ENCODE data around the gene USP21.
A peak's percentile ranks its signal among the peaks of the same experiment; 100 is the strongest.

Gene USP21

GRCh38 chr1:161133220-161133740 is 26.0 kb upstream of the USP21 start:
- DNase-seq (ENCODE audit: low read depth) = no peak

- no peak for DNase-seq (ENCODE audit: low read depth)
Measured at GRCh38 chr1:161137881-161138280, 21.4 kb upstream of the USP21 start.

- no peak for DNase-seq (ENCODE audit: low read depth)
Measured at GRCh38 chr1:161138431-161138830, 20.9 kb upstream of the USP21 start.

- DNase-seq (ENCODE audit: low read depth) = no peak
Measured at GRCh38 chr1:161139766-161140165, 19.5 kb upstream of the USP21 start.

GRCh38 chr1:161140755-161141400 is 18.4 kb upstream of the USP21 start:
- DNase-seq (ENCODE audit: low read depth) = no peak

GRCh38 chr1:161145832-161146231 is 13.5 kb upstream of the USP21 start:
- no peak for DNase-seq (ENCODE audit: low read depth)

- DNase-seq (ENCODE audit: low read depth) = no peak
Measured at GRCh38 chr1:161153176-161153575, 6.1 kb upstream of the USP21 start.

GRCh38 chr1:161153682-161154337 is 5.5 kb upstream of the USP21 start, which contains the start of gene UFC1:
Gene UFC1 (plus strand): TSS chr1:161153978. CDS start chr1:161153998, 20 bp downstream.
- DNase-seq (ENCODE audit: low read depth) = peak; percentile 78

- no peak for DNase-seq (ENCODE audit: low read depth)
Measured at GRCh38 chr1:161157867-161158266, 1.4 kb upstream of the USP21 start.

- no peak for DNase-seq (ENCODE audit: low read depth)
Measured at GRCh38 chr1:161158316-161159010, 837 bp upstream of the USP21 start.

GRCh38 chr1:161159913-161160243 is 578 bp downstream of the USP21 start:
- no peak for DNase-seq (ENCODE audit: low read depth)

- DNase-seq (ENCODE audit: low read depth) = no peak
Measured at GRCh38 chr1:161160671-161161145, 1.4 kb downstream of the USP21 start.

GRCh38 chr1:161161652-161162051 is 2.4 kb downstream of the USP21 start:
- no peak for DNase-seq (ENCODE audit: low read depth)

- no peak for DNase-seq (ENCODE audit: low read depth)
Measured at GRCh38 chr1:161162052-161162451, 2.8 kb downstream of the USP21 start.

GRCh38 chr1:161162806-161163205 is 3.5 kb downstream of the USP21 start:
- no peak for DNase-seq (ENCODE audit: low read depth)

GRCh38 chr1:161163793-161164192 is 4.5 kb downstream of the USP21 start:
- DNase-seq (ENCODE audit: low read depth) = no peak

- no peak for DNase-seq (ENCODE audit: low read depth)
Measured at GRCh38 chr1:161164901-161165610, 5.8 kb downstream of the USP21 start.

GRCh38 chr1:161165742-161166668 is 6.7 kb downstream of the USP21 start, which contains the start of gene PPOX:
Gene PPOX (plus strand): TSS chr1:161166426. CDS start chr1:161166848, 422 bp downstream.
- DNase-seq (ENCODE audit: low read depth) = peak; percentile 92

- no peak for DNase-seq (ENCODE audit: low read depth)
Measured at GRCh38 chr1:161166669-161167548, 7.6 kb downstream of the USP21 start.

- no peak for DNase-seq (ENCODE audit: low read depth)
Measured at GRCh38 chr1:161168906-161169305, 9.6 kb downstream of the USP21 start.
